ENCODE results near the gene LZTFL1.

DNA sequence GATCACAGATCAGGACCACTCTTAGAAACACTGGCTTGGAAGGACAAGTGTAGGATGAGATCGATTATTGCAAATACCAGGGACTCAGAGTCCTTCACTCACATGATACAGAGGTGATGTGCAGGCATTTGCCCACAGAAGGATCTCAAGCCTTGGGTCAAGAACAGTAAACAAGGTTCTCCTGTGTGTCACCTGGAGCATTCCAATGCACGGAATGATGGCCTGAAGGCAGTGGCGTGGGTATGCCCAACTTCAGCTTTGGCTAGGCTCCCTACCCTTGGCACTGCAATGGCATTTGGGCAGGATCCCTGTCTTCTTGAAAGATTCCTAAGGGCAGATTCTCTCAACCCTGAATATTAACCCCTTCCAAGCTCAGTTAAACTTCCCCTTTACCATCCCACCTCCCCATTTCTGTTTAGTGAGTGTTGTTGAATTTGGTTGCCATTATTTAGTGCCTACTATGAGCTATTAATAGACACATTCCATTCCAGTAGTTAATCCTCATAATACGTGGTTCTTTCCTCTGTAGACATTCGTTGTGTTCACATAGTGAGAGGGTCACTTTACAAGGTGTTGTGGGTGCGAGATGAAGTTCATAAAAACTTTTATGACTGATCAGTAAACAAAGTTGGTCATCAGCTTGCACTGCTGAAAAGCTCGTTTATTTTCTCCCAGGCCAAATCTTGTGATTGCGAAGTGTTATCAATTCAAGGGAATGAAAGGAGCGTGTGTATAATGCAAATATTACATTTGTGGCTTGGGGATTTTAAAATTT is 1.1 kb upstream of the LZTFL1 start:
- TF ChIP-seq POLR2AphosphoS5 (IDR thresholded peaks at IDR 0.05; ENCODE audit: borderline replicate concordance, low read depth, low read length) (no peak), EZH2 (IDR thresholded peaks at IDR 0.05) (no peak), FOXP2 (optimal IDR thresholded peaks at IDR 0.05; ENCODE audit: control extremely low read depth, extremely low read length, insufficient read depth) (no peak)

Data from SK-N-MC (cell line).